Activated T-cell treated with anti-CD3 and anti-CD28 coated beads for 4 hours (primary cell): Measurements from ENCODE around the gene SCARF2.
"Not testable (repeated sequence)": the region's sequence is repeated elsewhere in the genome, so short reads cannot be mapped to it uniquely, and the experiment has no call there.

Experiments
- DNase-seq: peaks from one replicate; pipeline ENCODE4 v3.0.0-alpha.2; 2020

Gene SCARF2

DNA sequence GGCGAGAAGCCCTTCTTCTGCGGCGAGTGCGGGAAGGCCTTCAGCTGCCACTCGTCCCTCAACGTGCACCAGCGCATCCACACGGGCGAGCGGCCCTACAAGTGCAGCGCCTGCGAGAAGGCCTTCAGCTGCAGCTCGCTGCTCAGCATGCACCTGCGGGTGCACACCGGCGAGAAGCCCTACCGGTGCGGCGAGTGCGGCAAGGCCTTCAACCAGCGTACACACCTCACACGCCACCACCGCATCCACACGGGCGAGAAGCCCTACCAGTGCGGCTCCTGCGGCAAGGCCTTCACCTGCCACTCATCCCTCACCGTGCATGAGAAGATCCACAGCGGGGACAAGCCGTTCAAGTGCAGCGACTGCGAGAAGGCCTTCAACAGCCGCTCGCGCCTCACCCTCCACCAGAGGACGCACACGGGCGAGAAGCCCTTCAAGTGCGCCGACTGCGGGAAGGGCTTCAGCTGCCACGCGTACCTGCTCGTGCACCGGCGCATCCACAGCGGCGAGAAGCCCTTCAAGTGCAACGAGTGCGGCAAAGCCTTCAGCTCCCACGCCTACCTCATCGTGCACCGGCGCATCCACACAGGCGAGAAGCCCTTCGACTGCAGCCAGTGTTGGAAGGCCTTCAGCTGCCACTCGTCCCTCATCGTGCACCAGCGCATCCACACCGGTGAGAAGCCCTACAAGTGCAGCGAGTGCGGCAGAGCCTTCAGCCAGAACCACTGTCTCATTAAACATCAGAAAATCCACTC, 31.5 kb downstream of the SCARF2 start:
- DNase-seq = no peak

DNA sequence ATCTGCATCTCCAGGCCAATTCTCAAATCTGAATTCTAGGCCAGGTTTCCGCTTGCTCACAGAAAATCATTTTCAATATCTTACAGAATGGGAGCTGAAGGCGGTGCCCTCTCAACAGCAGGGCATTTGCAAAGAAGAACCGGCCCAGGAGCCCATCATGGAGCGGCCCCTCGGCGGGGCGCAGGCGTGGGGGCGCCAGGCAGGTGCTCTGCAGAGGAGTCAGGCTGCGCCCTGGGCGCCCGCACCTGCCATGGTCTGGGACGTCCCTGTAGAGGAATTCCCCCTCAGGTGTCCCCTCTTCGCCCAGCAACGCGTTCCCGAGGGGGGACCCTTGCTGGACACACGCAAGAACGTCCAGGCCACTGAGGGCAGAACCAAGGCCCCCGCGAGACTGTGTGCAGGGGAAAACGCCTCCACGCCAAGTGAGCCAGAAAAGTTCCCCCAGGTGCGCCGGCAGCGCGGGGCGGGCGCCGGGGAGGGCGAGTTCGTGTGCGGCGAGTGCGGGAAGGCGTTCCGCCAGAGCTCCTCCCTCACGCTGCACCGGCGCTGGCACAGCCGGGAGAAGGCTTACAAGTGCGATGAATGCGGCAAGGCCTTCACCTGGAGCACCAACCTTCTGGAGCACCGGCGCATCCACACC, 32.2 kb downstream of the SCARF2 start:
- DNase-seq = no peak

DNA sequence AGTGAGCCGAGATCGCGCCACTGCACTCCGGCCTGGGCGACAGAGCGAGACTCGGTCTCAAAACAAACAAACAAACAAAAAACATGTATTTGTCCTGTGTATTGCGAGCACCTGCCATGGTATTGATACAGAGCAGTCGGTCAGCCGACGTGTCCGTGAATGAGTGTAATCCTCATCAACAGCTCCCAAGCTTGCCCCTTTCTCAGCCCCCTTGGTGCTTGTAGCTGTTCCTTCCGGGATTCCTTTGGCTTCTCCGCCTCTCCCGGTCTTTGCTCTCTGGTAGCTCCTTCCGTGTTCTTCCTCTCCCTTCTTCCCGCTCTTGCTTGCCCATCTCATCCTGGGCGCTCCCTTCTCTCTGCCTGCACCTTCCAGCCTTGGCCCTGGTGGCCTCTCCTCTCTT, 32.7 kb downstream of the SCARF2 start:
- no peak for DNase-seq

DNA sequence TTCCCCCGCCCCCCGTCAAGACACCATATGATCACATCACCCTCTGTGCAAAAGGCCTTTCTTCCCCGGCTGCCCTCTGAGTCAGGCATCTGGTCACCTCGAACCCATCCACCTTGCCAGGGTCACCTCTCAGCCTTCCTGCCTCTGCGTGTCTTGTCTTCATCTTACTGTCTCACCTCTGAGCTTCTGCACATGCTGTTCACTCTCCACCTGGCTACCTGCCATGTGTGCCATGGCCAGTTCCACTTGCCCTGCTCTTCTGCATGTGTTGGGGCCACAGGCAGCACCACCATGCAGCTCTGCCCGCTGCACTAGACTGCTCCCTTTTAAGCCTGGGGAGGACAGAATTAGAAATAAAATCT, 33.9 kb downstream of the SCARF2 start:
- no peak for DNase-seq

DNA sequence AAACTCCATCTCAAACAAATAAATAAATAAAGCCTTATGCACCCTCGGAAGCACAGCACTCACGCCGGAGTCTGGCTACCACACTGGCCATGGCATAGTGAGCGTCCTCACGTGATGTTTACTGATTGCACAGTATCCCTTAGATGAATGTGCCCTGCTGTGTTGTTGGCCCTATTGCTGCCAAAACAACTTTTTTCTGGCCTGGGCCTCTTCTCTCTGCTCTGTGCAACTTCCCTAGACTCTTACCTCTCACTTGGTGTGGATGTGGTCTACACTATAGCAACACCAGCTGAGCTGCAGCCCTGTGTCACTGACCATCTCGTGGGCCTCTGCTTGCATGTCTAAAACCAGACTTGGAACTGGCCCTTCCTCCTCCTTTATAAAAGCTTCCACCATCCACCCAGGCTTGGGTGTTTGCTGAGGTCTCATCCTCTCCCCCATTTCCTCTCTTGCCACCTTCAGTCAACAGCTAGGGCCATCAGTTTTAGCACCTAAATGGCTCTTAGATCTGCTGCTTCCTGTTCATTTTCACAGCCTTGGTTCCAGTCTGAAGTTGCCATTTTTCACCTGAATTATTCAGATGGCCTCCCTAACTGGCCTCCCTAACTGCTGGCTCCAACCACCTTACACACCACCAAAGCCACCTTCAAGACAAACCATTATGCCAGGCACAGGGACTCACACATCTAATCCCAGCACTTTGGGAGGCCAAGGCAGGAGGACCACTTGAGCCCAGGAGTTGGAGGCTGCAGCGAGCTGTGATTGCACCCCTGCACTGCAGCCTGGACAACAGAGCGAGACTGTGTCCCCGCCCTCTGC, 34.5 kb downstream of the SCARF2 start:
- DNase-seq = no peak

DNA sequence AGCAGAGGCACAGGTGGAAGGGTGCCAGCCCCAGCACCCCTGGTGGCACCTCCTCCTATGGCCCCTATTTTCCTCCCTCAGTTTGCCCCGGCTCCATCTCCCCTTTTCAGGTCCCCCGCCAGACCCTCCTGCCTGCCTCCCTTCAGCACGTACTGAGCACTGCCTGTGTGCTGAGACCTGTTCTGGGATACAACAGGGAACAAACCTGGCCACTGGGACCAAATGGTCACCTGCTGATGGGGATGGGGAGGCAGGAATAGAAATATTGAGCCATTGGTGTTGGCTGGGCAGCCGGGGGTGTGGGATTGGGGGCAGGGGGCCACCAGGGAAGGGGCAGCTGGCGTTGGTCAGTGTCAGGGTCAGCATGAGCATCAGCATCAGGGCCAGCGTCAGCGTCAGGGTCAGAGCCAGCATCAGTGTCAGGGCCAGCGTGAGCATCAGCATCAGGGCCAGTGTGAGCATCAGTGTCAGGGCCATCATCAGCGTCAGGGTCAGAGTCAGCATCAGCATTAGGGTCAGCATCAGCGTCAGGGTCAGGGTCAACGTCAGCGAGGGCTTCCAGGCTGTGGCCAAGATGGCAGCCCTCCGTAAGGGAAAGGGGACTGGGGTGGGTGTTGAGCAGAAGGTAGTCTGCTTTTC, 36.1 kb downstream of the SCARF2 start:
- no peak for DNase-seq

DNA sequence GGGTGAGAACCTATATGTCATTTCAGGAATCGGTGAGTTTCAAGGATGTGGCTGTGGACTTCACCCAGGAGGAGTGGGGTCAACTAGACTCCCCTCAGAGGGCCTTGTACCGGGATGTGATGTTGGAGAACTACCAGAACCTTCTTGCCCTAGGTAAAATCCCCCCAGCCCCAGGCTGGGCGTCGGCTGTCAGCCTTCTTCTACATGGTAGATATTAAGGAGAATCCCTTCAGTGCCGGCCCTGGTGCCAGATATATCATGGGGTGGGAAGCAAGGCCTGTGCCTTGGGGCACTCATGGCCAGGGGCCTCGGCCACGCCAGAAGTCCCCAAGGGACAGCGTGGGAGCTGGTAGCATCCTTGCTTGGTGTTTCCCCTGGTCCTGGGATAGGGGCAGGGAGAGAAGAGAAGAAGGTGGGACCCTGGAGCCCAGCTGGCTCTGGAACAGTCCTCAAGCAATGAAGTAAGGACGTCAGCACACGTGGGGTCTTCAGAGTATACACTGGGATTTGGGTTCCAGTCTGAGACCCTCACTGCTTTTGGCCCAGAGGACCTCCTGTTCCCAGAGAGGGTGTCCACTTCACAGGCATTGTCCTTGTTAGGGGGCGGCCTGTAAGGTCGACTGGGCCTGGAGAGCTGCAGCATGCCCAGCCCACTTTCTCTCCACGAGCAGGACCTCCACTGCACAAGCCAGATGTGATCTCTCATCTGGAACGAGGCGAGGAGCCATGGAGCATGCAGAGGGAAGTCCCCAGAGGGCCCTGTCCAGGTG, 36.8 kb downstream of the SCARF2 start:
- DNase-seq = no peak

DNA sequence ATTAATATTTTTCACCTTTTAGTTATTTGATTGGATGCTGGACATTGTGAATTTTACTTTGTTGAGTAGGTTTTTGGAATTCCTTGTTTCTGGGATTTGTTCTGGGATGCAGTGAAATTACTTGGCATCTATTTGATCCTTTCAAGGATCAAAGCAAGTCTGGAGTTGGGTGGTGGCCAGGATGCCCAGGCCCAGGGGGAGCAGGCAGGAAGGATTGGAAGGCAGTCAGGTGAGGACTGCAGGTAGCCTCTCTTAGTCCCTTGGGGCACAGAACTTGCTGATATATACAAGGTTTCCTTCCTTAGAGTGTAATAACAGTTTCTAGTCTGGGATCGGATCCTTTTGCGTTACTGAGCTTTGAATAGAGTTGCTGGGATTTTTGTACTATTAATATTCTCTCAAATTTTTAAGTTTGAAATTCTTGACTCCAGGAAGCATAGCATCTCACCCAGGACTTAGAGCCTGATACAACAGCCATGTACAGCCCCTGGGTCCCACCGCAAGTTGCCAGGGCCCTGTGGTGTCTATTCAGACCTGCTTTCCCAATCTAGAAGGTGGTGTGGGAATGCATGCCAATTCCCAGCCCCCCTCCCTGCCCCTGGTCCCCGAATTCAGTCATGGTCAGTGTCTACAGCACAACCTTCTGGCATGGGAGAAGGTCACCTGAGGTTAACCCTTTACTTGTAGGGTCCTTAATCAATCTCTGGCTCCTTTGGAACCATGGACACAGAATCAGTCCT, 37.6 kb downstream of the SCARF2 start:
- DNase-seq = no peak

DNA sequence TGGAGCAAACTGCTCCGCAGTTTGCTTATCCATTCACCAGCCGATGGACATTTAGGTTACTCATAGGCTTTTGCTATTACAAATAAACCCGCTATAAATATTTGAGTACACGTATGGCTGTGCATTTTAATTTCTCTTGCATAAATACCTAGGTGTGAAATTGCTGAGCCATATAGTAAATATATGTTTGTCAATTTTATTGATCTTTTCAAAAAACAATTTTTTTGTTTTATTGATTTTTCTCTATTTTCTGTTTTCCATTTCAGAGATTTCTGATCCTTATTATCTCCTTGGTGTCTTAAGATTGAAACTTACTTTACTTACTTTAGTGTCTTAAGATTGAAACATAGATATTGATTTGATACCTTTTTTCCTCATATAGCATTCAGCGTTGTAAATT, 39.2 kb downstream of the SCARF2 start:
- no peak for DNase-seq

DNA sequence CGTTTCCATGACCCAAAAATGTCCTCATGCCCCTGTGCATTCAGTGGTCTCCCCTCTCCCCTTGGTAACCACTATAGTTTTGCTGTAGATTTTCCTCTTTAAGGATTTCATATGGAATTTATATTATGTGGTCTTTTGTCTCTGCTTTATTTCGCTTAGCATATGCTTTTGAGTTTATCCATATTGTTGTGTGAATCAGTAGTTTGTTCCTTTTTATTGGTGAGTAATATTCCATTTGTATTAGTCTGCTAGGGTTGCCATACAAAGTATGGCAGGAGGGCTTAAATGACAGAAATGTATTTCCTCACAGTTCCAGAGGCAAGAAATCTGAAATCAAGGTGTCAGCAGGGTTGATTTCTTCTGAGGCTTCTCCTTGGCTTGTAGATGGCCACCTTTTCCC, 40.1 kb downstream of the SCARF2 start:
- DNase-seq = no peak

DNA sequence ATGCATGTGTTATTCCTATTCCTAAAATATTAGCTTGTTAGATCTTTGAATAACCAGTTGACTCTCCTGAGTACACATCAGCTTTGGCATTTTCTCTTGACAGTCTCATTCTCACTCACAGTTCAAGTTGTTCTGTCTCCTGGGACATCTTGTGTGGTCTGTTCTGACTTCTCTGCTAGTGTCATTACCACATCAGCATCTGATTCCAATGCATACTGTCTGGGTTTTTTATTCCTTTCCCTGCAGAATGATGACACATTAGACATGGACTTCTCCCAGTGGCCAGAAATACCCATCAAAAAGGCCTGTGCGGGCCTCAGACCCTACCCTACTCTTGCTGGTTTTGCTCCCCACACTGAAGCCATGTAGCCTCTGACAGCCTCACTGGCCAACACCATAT, 41.0 kb downstream of the SCARF2 start:
- DNase-seq = no peak

DNA sequence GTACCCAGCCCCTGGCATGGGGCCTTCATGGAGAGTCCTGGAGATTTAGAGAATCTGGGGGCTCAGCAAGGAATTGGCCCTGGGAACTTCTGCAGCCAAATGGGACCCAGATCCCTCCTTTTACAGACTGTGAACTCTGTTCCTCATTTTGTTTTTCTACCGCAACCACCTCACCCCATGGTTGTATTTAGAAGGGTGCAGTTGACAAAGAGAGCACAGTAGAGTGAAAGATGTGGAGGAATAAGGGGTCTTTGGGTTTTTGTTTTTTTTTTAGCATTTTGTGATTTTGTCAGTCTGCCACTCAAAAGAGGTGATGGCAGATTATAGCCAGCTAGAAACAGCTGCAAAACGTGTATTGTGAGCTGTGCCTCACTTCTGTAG, 41.7 kb downstream of the SCARF2 start:
- no peak for DNase-seq

DNA sequence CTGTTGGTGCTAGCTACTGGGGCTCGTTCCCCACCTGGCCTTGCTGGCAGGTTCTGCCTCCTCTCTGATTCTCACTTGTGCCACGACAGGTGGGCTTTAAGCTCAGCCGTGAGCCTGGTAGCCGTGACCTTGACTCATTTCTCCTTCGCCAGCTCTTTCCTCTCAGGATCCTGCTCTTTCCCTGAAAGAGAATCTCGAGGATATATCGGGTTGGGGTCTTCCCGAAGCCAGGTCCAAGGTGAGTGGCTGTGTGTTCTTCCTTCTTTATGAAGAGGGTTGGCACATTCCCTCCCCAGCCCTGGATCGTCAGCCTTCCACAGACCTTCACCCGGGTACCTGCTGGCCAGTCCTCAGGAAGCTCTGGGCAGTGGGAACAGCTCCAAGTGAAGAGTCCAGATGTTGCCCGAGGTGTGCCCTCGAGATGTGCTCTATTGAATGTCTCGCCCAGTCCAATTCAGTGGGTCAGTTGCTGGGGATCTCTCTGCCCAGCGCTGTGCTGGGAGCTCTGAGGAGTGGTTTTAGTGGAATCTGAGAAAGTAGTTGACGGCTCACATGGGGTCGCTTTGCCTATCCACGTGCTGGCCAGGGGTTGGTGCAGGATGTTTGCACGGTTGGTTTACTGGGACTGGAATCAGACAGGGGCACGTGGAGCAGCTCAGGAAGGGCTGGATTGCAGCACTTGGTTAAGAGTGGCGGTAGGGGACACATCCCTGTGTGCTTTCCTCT, 42.3 kb downstream of the SCARF2 start:
- no peak for DNase-seq

DNA sequence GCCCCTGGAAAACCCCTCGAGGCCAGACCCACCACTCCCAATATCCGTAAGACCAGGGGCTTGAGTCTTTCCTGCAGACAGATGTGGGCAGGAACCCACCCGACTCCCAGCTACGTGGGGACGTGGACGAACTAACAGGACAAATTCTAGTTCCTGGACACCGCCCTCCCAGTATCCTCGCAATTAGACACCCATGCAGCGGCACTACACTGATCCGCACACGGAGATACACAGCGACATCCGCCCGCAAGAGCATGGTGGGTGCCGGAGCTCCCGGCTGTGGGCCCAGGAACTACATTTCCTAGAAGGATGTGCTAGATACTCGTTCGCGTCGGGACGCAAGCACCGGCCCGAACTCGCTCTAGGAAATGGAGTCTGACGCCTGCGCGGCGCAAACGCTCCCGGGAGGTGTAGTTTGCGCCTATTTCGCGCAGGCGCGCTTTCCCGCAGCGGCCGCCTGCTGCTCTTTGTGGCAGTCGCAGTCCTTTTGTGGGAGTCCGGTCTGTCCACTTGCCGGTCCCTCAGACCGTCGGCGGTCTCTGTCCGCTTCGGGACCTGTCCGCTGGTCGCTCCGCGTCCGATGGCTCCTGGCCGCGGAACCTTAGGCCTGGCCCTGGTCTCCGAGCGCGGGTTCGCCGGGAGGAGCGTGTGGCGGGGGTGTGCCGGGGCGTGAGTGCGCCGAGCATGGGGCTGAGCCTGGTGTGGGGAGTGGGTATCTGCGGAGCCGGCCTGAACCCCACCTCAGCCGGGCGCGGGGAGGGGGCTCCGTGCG, 43.7 kb downstream of the SCARF2 start, which contains the start of gene ZNF74:
Gene ZNF74 (plus strand): TSS at position 447 of the 772 bp plus-strand sequence. CDS start 478 bp downstream, outside the sequence.
- peak; percentile 68 for DNase-seq

DNA sequence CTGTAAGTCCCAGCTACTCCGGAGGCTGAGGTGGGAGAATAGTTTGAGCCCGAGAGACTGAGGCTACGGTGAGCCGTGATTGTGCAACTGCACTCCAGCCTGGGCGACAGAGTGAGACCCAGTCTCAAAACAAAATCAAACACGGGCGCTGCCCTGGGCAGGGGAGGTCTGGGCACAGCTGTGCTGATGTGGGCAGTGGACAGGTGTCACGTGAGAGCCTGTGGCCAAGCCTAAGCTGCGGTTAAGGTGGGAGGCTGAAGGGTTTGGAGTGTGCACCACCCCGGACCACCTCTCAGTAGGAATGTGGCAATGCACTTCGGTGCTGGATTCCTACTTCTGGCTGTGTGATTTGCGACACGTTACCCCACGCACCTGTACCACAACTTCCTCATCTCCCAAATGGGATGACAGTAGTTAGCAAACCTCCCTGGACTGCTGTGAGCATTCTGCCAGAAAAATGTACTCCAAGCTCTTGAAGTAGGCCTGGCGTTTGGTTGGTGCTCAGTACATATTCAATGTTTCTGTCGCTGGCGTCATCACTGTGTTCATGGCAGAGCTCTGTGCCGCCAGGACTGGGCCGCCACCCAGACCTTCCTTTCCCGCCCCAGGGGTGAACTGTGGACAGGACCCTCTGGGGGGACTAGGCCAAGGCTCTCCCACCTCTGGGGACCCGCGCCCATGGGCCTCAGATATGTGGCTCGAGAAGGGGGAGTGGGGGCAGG, 44.5 kb downstream of the SCARF2 start:
- DNase-seq = no peak

DNA sequence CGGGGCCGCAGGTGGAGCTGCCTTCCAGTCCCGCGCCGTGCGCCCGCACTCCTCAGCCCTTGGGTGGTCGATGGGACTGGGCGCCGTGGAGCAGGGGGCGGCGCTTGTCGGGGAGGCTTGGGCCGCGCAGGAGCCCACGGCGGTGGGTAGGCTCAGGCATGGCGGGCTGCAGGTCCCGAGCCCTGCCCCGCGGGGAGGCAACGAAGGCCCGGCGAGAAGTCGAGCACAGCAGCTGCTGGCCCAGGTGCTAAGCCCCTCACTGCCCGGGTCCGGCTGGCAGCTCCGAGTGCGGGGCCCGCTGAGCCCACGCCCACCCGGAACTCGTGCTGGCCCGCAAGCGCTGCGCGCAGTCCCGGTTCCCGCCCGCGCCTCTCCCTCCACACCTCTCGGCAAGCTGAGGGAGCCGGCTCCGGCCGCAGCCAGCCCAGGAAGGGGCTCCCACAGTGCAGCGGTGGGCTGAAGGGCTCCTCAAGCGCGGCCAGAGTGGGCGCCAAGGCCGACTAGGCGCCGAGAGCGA, 45.2 kb downstream of the SCARF2 start:
- DNase-seq = not testable (repeated sequence)

DNA sequence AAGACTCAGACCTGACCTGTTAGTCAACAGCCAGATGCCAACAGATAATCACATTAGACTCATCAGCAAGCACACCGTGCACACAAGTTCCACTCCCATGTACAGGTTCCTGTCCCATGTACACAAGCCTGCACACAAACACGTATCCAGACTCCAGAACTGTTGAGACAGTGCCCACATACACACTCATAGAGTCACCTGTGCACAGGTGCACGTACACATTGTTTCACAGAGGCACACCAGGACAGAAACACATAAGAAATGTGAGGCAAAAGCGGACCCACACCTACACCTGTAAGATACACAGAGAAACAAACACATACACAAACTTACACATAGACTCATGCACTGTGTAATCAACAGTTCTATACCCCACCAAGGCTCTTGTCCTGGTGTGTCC, 46.4 kb downstream of the SCARF2 start:
- no peak for DNase-seq

DNA sequence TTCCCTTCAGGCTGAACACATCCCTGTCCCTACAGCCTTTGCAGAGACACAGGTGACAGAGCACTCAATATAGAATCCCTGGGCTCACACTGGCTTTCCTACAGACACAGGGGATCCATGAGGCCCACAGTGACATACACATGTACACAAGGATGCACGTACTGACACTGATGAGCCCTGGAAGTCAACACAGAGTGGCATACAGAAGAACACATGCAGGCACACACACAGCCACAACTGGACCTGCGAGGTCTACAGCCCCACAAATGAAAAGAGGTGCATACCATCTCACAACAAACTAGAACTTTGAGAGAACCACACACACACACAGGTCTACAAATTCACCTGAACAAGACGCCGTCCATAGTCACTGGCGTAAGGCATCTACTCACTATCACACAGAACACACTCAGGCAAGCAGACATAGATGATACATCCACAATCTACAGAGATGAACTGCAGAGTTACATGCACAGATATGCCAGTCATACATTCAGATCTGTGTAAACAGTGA, 47.2 kb downstream of the SCARF2 start:
- no peak for DNase-seq

DNA sequence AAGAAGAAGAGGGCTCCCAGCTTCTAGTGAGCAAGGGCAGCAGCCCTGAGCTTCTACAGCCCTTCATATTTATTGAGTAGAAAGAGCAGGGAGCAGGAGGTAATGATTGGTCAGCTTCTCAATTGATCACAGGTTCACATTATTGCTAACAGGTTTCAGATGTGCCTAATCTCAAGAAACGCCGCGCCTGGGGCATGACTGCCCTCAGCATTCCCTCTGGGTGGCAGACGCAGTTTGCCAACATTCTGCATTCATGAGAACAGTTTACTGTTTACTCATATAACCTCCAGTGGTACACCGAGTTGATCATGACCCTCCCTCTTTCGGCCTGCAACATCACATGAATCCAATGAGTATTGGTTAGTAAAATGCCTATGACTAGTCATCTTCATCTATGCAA, 48.3 kb downstream of the SCARF2 start:
- no peak for DNase-seq
